Activated CD8-positive, alpha-beta memory T cell treated with anti-CD3 and anti-CD28 coated beads, Interleukin-2, amount 50 U/mL, for 48 hours (primary cell): ENCODE results near the gene CHMP1A.

Source experiments
- DNase-seq: peaks from one replicate; pipeline ENCODE4 v3.0.0-alpha.2; 2020

Gene CHMP1A

GRCh38 chr16:89621698-89622409 is 35.7 kb downstream of the CHMP1A start:
- no peak for DNase-seq

GRCh38 chr16:89621136-89621697 is 36.3 kb downstream of the CHMP1A start:
- no peak for DNase-seq

GRCh38 chr16:89620406-89620841 is 37.1 kb downstream of the CHMP1A start:
- no peak for DNase-seq

GRCh38 chr16:89619840-89620239 is 37.7 kb downstream of the CHMP1A start:
- no peak for DNase-seq

GRCh38 chr16:89618109-89618998 is 39.2 kb downstream of the CHMP1A start:
- DNase-seq: no peak

GRCh38 chr16:89617036-89617435 is 40.5 kb downstream of the CHMP1A start:
- DNase-seq: no peak

GRCh38 chr16:89616623-89617022 is 40.9 kb downstream of the CHMP1A start:
- DNase-seq: no peak

GRCh38 chr16:89615596-89616090 is 41.9 kb downstream of the CHMP1A start:
- no peak for DNase-seq

- DNase-seq: no peak
These were observed 42.3 kb downstream of the CHMP1A start for GRCh38 chr16:89615176-89615575.

- no peak for DNase-seq
These were observed 43.5 kb downstream of the CHMP1A start for GRCh38 chr16:89613954-89614459.

GRCh38 chr16:89613231-89613953 is 44.1 kb downstream of the CHMP1A start, which contains the start of gene DPEP1:
TSS of gene DPEP1 (plus strand) at chr16:89613642. CDS start at chr16:89630411, 16,769 bp downstream.
- no peak for DNase-seq

GRCh38 chr16:89612415-89613166 is 44.9 kb downstream of the CHMP1A start:
- DNase-seq: no peak

GRCh38 chr16:89610108-89610453 is 47.4 kb downstream of the CHMP1A start:
- no peak for DNase-seq

- no peak for DNase-seq
These were observed 49.4 kb downstream of the CHMP1A start for GRCh38 chr16:89607937-89608740.

- DNase-seq: no peak
These were observed 50.1 kb downstream of the CHMP1A start for GRCh38 chr16:89607453-89607852.

GRCh38 chr16:89606006-89606405 is 51.5 kb downstream of the CHMP1A start:
- no peak for DNase-seq

GRCh38 chr16:89605186-89605970 is 52.1 kb downstream of the CHMP1A start:
- DNase-seq: no peak

GRCh38 chr16:89604764-89605163 is 52.7 kb downstream of the CHMP1A start:
- no peak for DNase-seq

GRCh38 chr16:89602952-89603590 is 54.4 kb downstream of the CHMP1A start:
- no peak for DNase-seq
